Right ventricle myocardium superior (tissue), 1 donor: Measurements from ENCODE around the gene ACOT13. TPM values are rescaled to one million over a fixed set of nuclear protein-coding genes. Genes with fewer than 3 reads are reported as not detected.
"Not testable (repeated sequence)": the region's sequence is repeated elsewhere in the genome, so short reads cannot be mapped to it uniquely, and the experiment has no call there.

Experiments used
- ATAC-seq: fragments of 200-7000 bp; cut with Tn5 transposase; one replicate; pipeline ENCODE4 v1.9.1; 2020; ENCODE audit warnings: mild to moderate bottlenecking; ENCODE audit not compliant: poor library complexity
- DNase-seq: peaks from one replicate; pipeline ENCODE4 v3.0.0-alpha.2; 2020
- intact Hi-C: fragments of 100-400 bp; cut with DNase I; formaldehyde crosslinking; loops from one replicate; pipeline ENCODE4 v1.11.2; 2022
- total RNA-seq: library from RNA; stranded (reverse); fragmentation: NEBNext Ultra II Directional; extraction: Animal tissue kit (Norgen Biotek cat#: 25700); gene quantifications from one replicate; pipeline ENCODE4 v1.2.1, GENCODE V29; 2021
- donor health status: DM: no; HTN: yes; CAD: no; lungs with severe emphysema.

Gene ACOT13
- total RNA-seq, 1 donor from 2014 or later, result 74.3 TPM

- no peak for ATAC-seq
- DNase-seq, result no peak
- intact Hi-C loops, result no loop called here
Measured at GRCh38 chr6:24658573-24659560, 8.0 kb upstream of the ACOT13 start.

DNA sequence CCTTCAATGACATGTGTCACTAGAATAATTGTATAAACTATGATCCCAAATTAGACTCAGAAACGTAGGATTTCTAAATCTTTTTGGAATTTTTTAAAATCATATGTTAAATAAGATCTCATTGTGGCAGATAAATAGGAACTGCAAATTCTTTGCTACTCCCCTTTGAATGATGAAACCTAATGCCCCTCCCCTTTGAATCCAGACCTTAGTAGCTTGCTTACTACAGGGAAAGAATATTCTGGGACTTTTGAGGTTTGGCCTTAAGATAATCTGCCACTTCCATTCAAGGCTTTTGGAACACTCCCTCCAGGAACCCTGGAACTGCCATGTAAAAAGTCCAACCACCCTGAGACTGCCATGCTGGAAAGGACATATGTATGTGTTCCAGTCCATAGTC lies 7.3 kb upstream of the ACOT13 start:
- ATAC-seq (no peak), DNase-seq (no peak)
- intact Hi-C loops, result no loop called here

- no peak for ATAC-seq
- intact Hi-C loops, result no loop called here
- no peak for DNase-seq
Measured at GRCh38 chr6:24660105-24660504, 6.8 kb upstream of the ACOT13 start.

DNA sequence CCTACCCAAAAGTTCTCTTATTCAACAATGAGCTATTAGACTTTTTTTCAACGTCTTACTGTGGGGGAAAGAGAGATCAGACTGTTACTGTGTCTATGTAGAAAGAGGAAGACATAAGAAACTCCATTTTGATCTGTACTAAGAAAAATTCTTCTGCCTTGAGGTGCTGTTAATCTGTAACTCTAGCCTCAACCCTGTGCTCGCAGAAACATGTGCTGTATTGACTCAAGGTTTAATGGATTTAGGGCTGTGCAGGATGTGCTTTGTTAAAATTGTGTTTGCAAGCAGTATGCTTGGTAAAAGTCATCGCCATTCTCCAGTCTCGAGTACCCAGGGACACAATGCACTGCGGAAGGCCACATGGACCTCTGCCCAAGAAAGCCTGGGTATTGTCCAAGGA lies 5.1 kb upstream of the ACOT13 start:
- DNase-seq, ATAC-seq, intact Hi-C loops: not testable (repeated sequence)

DNA sequence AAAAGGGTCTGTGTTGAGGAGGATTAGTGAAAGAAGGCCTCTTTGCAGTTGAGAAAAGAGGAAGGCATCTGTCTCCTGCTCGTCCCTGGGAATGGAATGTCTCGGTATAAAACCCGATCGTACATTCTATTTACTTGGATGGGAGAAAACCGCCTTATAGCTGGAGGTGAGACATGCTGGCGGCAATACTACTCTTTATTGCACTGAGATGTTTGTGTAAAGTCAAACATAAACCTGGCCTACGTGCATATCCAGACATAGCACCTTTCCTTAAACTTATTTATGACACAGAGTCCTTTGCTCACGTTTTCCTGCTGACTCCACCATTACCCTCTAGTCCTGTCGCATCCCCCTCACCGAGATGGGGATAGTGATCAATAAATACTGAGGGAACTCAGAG lies 4.6 kb upstream of the ACOT13 start:
- intact Hi-C loops, result no loop called here
- ATAC-seq, result no peak
- no peak for DNase-seq

DNA sequence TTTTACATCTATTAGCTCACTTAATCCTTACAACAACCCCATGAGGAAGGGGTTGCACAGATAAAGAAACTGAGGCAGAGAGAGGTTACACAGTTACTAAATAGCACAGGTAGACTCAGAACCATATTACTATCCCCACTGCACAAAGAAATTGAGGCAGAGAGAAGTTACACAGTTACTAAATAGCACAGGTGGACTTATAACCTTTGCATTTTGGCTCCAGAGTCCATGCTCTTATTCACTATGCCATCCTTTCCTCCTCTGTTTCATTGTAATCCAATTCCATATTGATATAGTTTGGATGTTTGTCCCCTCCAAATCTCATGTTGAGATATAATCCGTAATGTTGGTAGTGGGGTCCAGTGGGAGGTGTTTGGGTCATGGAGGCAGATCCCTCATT lies 3.7 kb upstream of the ACOT13 start:
- intact Hi-C loops, result no loop called here
- ATAC-seq, result no peak
- no peak for DNase-seq

DNA sequence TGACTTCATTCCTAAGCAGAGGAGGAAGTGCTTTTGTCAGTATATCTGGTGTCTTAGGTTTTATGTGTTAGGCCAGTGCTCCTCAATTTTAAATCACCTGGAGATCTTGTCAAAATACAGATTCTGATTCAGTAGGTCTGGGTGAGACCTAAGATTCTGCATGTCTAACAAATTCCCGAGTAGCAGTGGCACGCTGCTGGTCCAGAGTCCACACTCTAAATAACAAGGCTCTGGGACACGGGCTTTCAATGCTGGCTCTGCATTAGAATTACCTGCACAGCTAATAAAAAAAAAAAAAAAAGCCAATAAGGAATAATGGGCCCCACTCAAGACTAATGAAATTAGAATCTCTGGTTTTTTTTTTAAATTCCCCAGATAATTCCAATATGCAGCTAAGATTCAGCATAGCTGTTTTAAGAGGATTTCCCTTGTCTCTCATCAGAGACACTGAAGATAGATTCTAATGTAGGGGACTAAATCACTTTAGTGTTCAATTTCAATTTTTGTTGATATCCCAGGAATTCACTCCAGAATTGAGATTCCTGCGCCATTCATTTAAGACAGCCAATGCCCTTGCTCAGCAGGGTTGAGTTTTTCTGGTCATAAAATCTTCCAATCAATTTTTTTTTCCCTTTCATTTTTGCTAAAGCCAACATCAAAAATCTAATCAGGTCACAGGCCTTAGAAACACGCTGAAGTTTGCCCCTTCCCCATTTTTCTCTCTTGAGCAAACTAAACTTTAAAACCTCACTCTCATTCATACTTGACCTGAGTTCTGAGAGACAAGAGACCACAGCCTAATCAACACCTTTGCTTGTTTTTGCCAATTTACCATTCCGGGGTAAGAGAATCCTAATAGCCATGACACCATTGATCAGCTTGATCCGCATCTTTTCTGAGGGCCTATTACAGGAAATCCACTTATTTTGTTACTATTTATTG lies 2.6 kb upstream of the ACOT13 start:
- ATAC-seq (no peak), DNase-seq (no peak)
- intact Hi-C loops, result no loop called here

- ATAC-seq (peak; percentile 30), DNase-seq (peak; percentile 55)
- intact Hi-C loops, result no loop called here
Measured at GRCh38 chr6:24666097-24666640, 708 bp upstream of the ACOT13 start.

- DNase-seq (no peak), ATAC-seq (peak; percentile 23)
- intact Hi-C loops, result no loop called here
Measured at GRCh38 chr6:24667378-24667803, 514 bp downstream of the ACOT13 start.

DNA sequence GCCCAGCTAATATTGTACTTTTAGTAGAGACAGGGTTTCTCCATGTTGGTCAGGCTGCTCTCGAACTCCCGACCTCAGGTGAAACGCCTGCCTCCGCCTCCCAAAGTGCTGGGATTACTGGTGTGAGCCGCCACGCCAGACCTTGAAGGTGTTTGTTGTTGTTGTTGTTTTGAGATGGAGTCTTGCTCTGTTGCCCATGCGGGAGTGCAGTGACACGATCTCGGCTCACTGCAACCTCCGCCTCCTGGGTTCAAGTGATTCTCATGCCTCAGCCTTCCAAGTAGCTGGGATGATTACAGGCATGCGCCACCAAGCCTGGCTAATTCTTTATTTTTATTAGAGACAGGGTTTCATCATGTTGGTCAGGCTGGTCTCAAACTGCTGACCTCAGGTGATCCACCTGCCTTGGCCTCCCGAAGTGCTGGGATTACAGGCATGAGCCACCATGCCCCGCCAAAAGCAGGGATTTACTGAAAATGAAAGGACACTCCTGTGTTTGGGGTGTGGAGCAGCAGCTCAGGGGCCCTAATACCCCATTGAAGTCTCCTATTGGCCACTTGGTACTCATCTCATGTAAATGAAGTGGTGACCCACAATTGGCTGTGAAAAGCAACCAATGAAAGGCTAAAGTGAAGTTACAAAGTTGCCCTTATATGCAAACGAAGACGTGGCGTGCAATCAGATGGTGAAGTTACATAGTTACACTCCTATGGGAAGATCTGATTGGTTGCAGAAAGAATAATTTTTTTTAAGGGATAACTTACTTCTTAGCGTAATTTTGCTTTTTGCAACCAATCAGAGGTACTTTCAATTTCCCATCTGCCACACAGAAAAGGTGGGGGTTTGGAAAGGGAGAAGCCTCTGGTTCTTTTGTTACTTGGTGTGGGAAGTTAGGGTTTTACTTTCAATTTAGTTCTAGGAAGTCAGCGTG lies 1.5 kb downstream of the ACOT13 start:
- ATAC-seq, intact Hi-C loops, DNase-seq: not testable (repeated sequence)

GRCh38 chr6:24668997-24669361 lies 2.1 kb downstream of the ACOT13 start:
- ATAC-seq (no peak), DNase-seq (no peak)
- intact Hi-C loops, result no loop called here

DNA sequence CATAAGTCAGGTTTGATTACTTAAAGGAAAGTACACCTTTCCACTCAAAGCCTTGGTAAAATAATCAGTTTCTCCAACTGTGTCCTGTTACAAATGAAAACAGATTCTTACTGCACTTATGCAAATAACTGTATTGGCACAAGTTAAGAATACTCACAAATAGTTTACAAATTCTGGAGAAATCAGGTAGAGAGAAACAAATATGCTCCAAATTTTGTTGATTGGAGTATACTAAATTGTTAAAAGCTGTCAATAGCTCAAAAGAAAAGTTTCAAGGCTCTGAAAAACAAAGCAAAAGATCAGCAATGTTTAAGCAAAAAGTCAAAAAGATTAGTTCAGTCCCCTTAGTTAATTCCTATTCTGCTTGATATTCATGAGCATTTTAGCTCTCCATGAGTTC lies 3.6 kb downstream of the ACOT13 start:
- intact Hi-C loops, DNase-seq, ATAC-seq: not testable (repeated sequence)

GRCh38 chr6:24671077-24671476 lies 4.2 kb downstream of the ACOT13 start:
- intact Hi-C loops, DNase-seq, ATAC-seq: not testable (repeated sequence)

GRCh38 chr6:24672620-24673182 lies 5.8 kb downstream of the ACOT13 start:
- DNase-seq, result no peak
- ATAC-seq, result no peak
- intact Hi-C loops, result no loop called here

GRCh38 chr6:24673625-24674024 lies 6.7 kb downstream of the ACOT13 start:
- ATAC-seq (no peak), DNase-seq (no peak)
- intact Hi-C loops, result no loop called here

DNA sequence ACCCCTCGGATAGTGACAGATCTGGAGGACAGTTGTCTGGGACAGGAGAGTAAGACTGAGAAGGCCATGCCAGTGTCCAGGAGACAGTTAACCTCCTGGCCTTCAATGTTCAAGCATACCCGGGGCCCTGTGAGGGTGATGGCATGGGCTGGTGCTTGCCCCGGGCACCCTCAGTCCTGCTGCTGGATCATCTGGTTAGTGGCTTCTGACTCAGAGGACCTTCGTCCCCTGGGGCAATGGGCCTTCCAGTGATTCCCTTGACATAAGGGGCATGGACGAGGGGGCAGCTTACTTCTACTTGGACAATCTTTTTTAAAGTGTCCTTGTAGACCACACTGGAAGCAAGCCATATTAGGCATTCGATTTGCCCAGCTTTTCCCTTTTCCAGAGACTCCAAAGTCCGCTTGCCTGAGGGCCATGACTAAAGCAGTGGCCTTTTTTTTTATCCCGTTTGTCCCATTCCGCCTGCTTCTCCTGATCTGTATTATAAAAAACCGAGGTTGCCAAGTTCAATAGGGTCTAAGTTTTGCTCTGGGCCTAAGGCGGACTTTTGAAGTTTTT lies 12.0 kb downstream of the ACOT13 start:
- intact Hi-C loops, DNase-seq, ATAC-seq: not testable (repeated sequence)

GRCh38 chr6:24680582-24680981 lies 13.7 kb downstream of the ACOT13 start:
- no peak for DNase-seq
- intact Hi-C loops, result no loop called here
- no peak for ATAC-seq
